K562 (cell line): ENCODE data around the gene KIAA1614. TPM values are rescaled to one million over a fixed set of nuclear protein-coding genes. Genes with fewer than 3 reads are reported as not detected.

Source experiments
- ATAC-seq: fragments of 200-7000 bp; cut with Tn5 transposase; 3 replicates; pipeline ENCODE4 v1.9.1; 2020; ENCODE audit warnings: moderate library complexity
- BruUV-seq: library from RNA; stranded (reverse); fragments of 400-500 nt; replicated peaks from 2 replicates; lab custom pipeline; 2021; lab: Mats Ljungman, UMichigan
- CTCF ChIA-PET: fragments of 300-600 bp; formaldehyde crosslinking; extraction: SDS; loops from one replicate; lab custom pipeline; 2021; ENCODE audit warnings: low intra/inter-chr PET ratio; lab: Yijun Ruan, JAX
- POLR2A ChIA-PET: fragments of 300-600, 350-650 bp; sonication (Branson Sonifier 250); formaldehyde crosslinking; extraction: SDS; loops from one replicate; lab custom pipeline; 2021; ENCODE audit warnings: antibody characterized with exemption, inconsistent platforms; lab: Yijun Ruan, JAX
- DNase-seq, 4 experiments: peaks; one replicate each; pipeline versions ENCODE4 v3.0.0 to v3.0.0-alpha.2; 2011 to 2018; ENCODE audit warnings: low spot score in 3 of 4, mixed read lengths in 3 of 4; ENCODE audit errors: extremely low read depth in 1 of 4
- FAIRE-seq: peaks from 2 replicates; lab custom pipeline; 2011; peaks lifted over from hg19 to GRCh38; lab: Jason Lieb, UNC
- H2AFZ ChIP-seq: 2 replicates; pipeline ENCODE4 v1.6.0; 2011; ENCODE audit warnings: low read depth, low read length, control low read depth, inconsistent platforms
- H3K27ac ChIP-seq: fragments of 200-600 bp; 3 replicates; pipeline ENCODE4 v1.8.0; 2011; ENCODE audit warnings: low read depth, mild to moderate bottlenecking, control low read depth, inconsistent platforms, low read length, moderate library complexity, mixed read lengths; ENCODE audit errors: extremely low read depth
- H3K27me3 ChIP-seq, 2 experiments: fragments of 300-600 bp in 1 of 2; 2 replicates in 1 of 2; 3 replicates in 1 of 2; pipeline versions ENCODE4 v1.6.0 to v1.8.0; 2011; ENCODE audit warnings: inconsistent platforms in 2 of 2, low read length in 2 of 2, mild to moderate bottlenecking in 1 of 2, mixed read lengths in 1 of 2, moderate library complexity in 1 of 2; ENCODE audit not compliant: control insufficient read depth in 2 of 2, insufficient read depth in 2 of 2
- H3K36me3 ChIP-seq: fragments of 300-600 bp; 3 replicates; pipeline ENCODE4 v1.8.0; 2011; ENCODE audit warnings: mild to moderate bottlenecking, low read length, inconsistent platforms; ENCODE audit not compliant: control insufficient read depth, insufficient read depth
- H3K4me1 ChIP-seq, 2 experiments: fragments of 200-600 bp in 1 of 2; replicated peaks in 1 of 2; 2 replicates in 1 of 2; 3 replicates in 1 of 2; pipeline versions ENCODE4 v1.5.1 to v1.8.0; 2011; ENCODE audit warnings: inconsistent platforms in 2 of 2, low read length in 2 of 2, mild to moderate bottlenecking in 1 of 2, mixed read lengths in 1 of 2, moderate library complexity in 1 of 2; ENCODE audit not compliant: control insufficient read depth in 2 of 2, insufficient read depth in 2 of 2
- H3K4me2 ChIP-seq: 2 replicates; pipeline ENCODE4 v1.6.1; 2011; ENCODE audit warnings: low read length, control low read depth, inconsistent platforms, mixed read lengths; ENCODE audit not compliant: insufficient read depth
- H3K4me3 ChIP-seq: fragments of 200-600 bp; sonication (generic), shearing (Covaris generic); 2 replicates; pipeline ENCODE4 v1.5.1; 2016; ENCODE audit warnings: control low read depth, inconsistent platforms
- H3K79me2 ChIP-seq: fragments of 200-600 bp; 3 replicates; pipeline ENCODE4 v1.8.0; 2011; ENCODE audit warnings: low read length, inconsistent platforms; ENCODE audit not compliant: control insufficient read depth, insufficient read depth
- H3K9ac ChIP-seq, 2 experiments: 2 replicates each; pipeline versions ENCODE4 v1.6.0 to v1.6.1; 2011; ENCODE audit warnings: low read depth in 2 of 2, low read length in 2 of 2, control low read depth in 1 of 2, inconsistent platforms in 1 of 2, mild to moderate bottlenecking in 1 of 2, mixed read lengths in 1 of 2; ENCODE audit not compliant: insufficient read depth in 1 of 2
- H3K9me1 ChIP-seq: one replicate; pipeline ENCODE4 v1.6.0; 2011; ENCODE audit warnings: inconsistent platforms, mild to moderate bottlenecking, low read length, moderate library complexity; ENCODE audit not compliant: control insufficient read depth, insufficient read depth
- H3K9me3 ChIP-seq: replicated peaks from 2 replicates; pipeline ENCODE4 v1.5.1; 2011; ENCODE audit warnings: low read depth, low read length, inconsistent platforms; ENCODE audit not compliant: control insufficient read depth, insufficient read depth
- H4K20me1 ChIP-seq: replicated peaks from 2 replicates; pipeline ENCODE4 v1.6.1; 2011; ENCODE audit warnings: low read length, inconsistent platforms, mixed read lengths; ENCODE audit not compliant: control insufficient read depth, insufficient read depth
- ELF2 ChIP-seq: fragments of 250-450 bp; sonication (Bioruptor Pico); IDR thresholded peaks from 2 replicates; pipeline ENCODE4 v1.5.0; 2021; ENCODE audit warnings: mild to moderate bottlenecking
- HDAC8 ChIP-seq: fragments of 450-650 bp; IDR thresholded peaks from 2 replicates; pipeline ENCODE4 v1.6.1; 2016; ENCODE audit warnings: mild to moderate bottlenecking, missing genetic modification characterization, moderate library complexity, missing compliant biosample characterization
- HINFP ChIP-seq: fragments of 450-650 bp; conservative IDR thresholded peaks from 2 replicates; pipeline ENCODE4 v1.6.1; 2016; ENCODE audit warnings: missing genetic modification characterization, low read depth, mild to moderate bottlenecking, control low read depth, missing compliant biosample characterization
- HMGXB4 ChIP-seq: sonication (generic); formaldehyde crosslinking; IDR thresholded peaks from 2 replicates; pipeline ENCODE4 v1.8.1; 2023; ENCODE audit warnings: mild to moderate bottlenecking, missing genetic modification reagents
- LEF1 ChIP-seq: fragments of 450-650 bp; IDR thresholded peaks from 2 replicates; pipeline ENCODE4 v1.6.1; 2016; ENCODE audit warnings: mild to moderate bottlenecking
- PURB ChIP-seq: sonication (generic); formaldehyde crosslinking; IDR thresholded peaks from 2 replicates; pipeline ENCODE4 v1.9.0; 2021; ENCODE audit warnings: low read depth, mild to moderate bottlenecking, missing genetic modification reagents
- THRB ChIP-seq: fragments of 450-650 bp; formaldehyde crosslinking; conservative IDR thresholded peaks from 2 replicates; pipeline ENCODE4 v1.4.0; 2022; ENCODE audit warnings: mild to moderate bottlenecking, missing genetic modification characterization
- TSC22D4 ChIP-seq: fragments of 450-650 bp; IDR thresholded peaks from 2 replicates; pipeline ENCODE4 v1.6.1; 2016; ENCODE audit warnings: missing genetic modification characterization, missing biosample characterization, control low read depth
- ZBTB1 ChIP-seq: sonication (generic); formaldehyde crosslinking; IDR thresholded peaks from 2 replicates; pipeline ENCODE4 v1.8.1; 2023; ENCODE audit warnings: missing genetic modification reagents, low read depth, mild to moderate bottlenecking, borderline replicate concordance
- ZBTB12 ChIP-seq: fragments of 250-450 bp; sonication (Bioruptor Pico); IDR thresholded peaks from 2 replicates; pipeline ENCODE4 v1.4.0; 2020
- ZC3H4 ChIP-seq: sonication (generic); formaldehyde crosslinking; IDR thresholded peaks from 2 replicates; pipeline ENCODE4 v1.9.0; 2021; ENCODE audit warnings: missing genetic modification reagents, borderline replicate concordance
- ZFP91 ChIP-seq: sonication (generic); formaldehyde crosslinking; IDR thresholded peaks from 2 replicates; pipeline ENCODE4 v1.8.0; 2022; ENCODE audit warnings: mild to moderate bottlenecking, missing genetic modification reagents
- ZNF699 ChIP-seq: fragments of 250-450 bp; sonication (Bioruptor Pico); IDR thresholded peaks from 2 replicates; pipeline ENCODE4 v1.8.0; 2021; ENCODE audit warnings: mild to moderate bottlenecking, moderate library complexity; ENCODE audit not compliant: insufficient replicate concordance
- ZNF77 ChIP-seq: fragments of 250-450 bp; sonication (Bioruptor Pico); IDR thresholded peaks from 2 replicates; pipeline ENCODE4 v1.5.0; 2020
- WGBS: fragments of 100-300 bp; shearing (Covaris generic); methylation state at CpG from one replicate; pipeline ENCODE4 v1.1.6; 2016; ENCODE audit warnings: low coverage, mixed read lengths; ENCODE audit not compliant: insufficient coverage; ENCODE audit errors: missing lambda C conversion rate; 5-methylcytosine and 5-hydroxymethylcytosine counted together
- in situ Hi-C: fragments of 300-500 bp; cut with MboI; formaldehyde crosslinking; loops from 4 replicates; pipeline ENCODE4 v1.15.0; 2018; ENCODE audit warnings: inconsistent platforms, mixed read lengths
- intact Hi-C: fragments of 100-400 bp; cut with micrococcal nuclease; formaldehyde crosslinking; loops from 2 replicates; pipeline ENCODE4 v1.14.2; 2022
- polyA plus RNA-seq, 8 experiments: library from polyadenylated mRNA; depleted of rRNA in 4 of 8; stranded (reverse) in 5 of 8; unstranded in 3 of 8; fragments of >200 nt; fragmentation: Nextera tagmentation in 2 of 8; fragmentation: Illumina TruSeq in 1 of 8; extraction: Ambion mirVana in 2 of 8; extraction: Trizol in 1 of 8; gene quantifications; 2 replicates each; pipeline versions ENCODE4 v1.2.1 to v1.2.3, GENCODE V29; 2011 to 2014; ENCODE audit warnings: inconsistent platforms in 1 of 8, missing spikeins in 1 of 8
- total RNA-seq, 7 experiments: library from RNA; depleted of rRNA in 6 of 7; stranded (reverse); fragments of >200 nt in 6 of 7; fragmentation: Illumina TruSeq in 2 of 7; extraction: Trizol in 2 of 7; gene quantifications; 2 replicates each; pipeline versions ENCODE4 v1.2.1 to v1.2.3, GENCODE V29; 2011 to 2021; ENCODE audit warnings: low replicate concordance in 1 of 7

KIAA1614 gene
- total and polyA plus RNA-seq, 9 of the 15 experiments (the other 6 are each of a cell fraction or from before 2014, with no cell fraction given), result 0.01 to 1.1 (median 0.15) TPM; not detected in 1

- TF ChIP-seq ELF2 (no peak), ZBTB1 (no peak), ZNF77 (CRISPR knock-in tag) (no peak), HINFP (tag) (no peak), ZNF699 (CRISPR knock-in tag) (no peak)
Observed at GRCh38 chr1:180927348-180927747, 14.7 kb downstream of the KIAA1614 start (continued).

GRCh38 chr1:180927841-180928240 is 15.1 kb downstream of the KIAA1614 start:
- Histone ChIP-seq H3K36me3 (no peaks in the 10 kb centered on the region), H4K20me1 (0 out of 2 replicates have a peak, but pooled peaks cover 5% of the 10 kb centered on the region), H3K4me2 (no peak overlapping the region), H3K9me3 (no peaks in the 10 kb centered on the region), H3K79me2 (no peaks in the 10 kb centered on the region), H3K27me3 (no peaks in the 10 kb centered on the region), H3K9me1 (no peaks in the 10 kb centered on the region), H3K9ac (no peak overlapping the region), H2AFZ (no peak overlapping the region), H3K4me1 (peaks cover 34 to 37% of the 10 kb centered on the region in 2 experiments; a peak in 4 of 5 replicates), H3K4me3 (no peak overlapping the region), H3K27ac (no peak overlapping the region)
- ChIA-PET POLR2A (interaction anchor here (0.6 to 1.3 kb wide), 3 partner anchors 35 to 315 kb away, joined by 3 to 4 read pairs (median 3); no protein-coding TSS in a partner anchor), CTCF (no interaction called here)
- intact Hi-C loops, result loop anchor here (5.0 kb wide), 1 partner anchor 159 kb away; the partner anchor contains the start of gene IER5
- no TSS peak for BruUV-seq
- DNase-seq (no peak), FAIRE-seq (no peak), ATAC-seq (no peak)
- in situ Hi-C loops, result no loop called here
- WGBS, result 62% methylated on average over 4 of the region's 4 CpGs
- TF ChIP-seq THRB (CRISPR knock-in tag), result no peak
- TF ChIP-seq HDAC8 (tag), result no peak
- TF ChIP-seq ZC3H4, result no peak
- no peak for TF ChIP-seq TSC22D4 (tag)
- TF ChIP-seq ZBTB12, result no peak
- no peak for TF ChIP-seq PURB (CRISPR knock-in tag)
- no peak for TF ChIP-seq LEF1
- TF ChIP-seq ZFP91 (CRISPR knock-in tag), result no peak
- no peak for TF ChIP-seq HMGXB4 (CRISPR knock-in tag)
